K562 (cell line): ENCODE results near the gene NDUFAF8. TPM values are rescaled to one million over a fixed set of nuclear protein-coding genes. Genes with fewer than 3 reads are reported as not detected.

Experiments
- E2F5 ChIP-seq: sonication (generic); formaldehyde crosslinking; IDR thresholded peaks from 2 replicates; pipeline ENCODE4 v1.8.0; 2022; ENCODE audit warnings: mild to moderate bottlenecking, missing genetic modification reagents
- ERF ChIP-seq: fragments of 450-650 bp; formaldehyde crosslinking; IDR thresholded peaks from 2 replicates; pipeline ENCODE4 v1.4.0; 2020; ENCODE audit warnings: mild to moderate bottlenecking, mixed read lengths
- ETS1 ChIP-seq: conservative IDR thresholded peaks from 2 replicates; pipeline ENCODE4 v1.6.1; 2011; ENCODE audit warnings: low read depth, mild to moderate bottlenecking, low read length; ENCODE audit not compliant: control insufficient read depth
- HCFC1 ChIP-seq: IDR thresholded peaks from 2 replicates; pipeline ENCODE4 v1.6.1; 2012; ENCODE audit warnings: low read depth, low read length, improper control_type of control experiment
- MTF1 ChIP-seq: fragments of 250-450 bp; sonication (Bioruptor Pico); IDR thresholded peaks from 2 replicates; pipeline ENCODE4 v1.9.0; 2021; ENCODE audit warnings: moderate library complexity, mild to moderate bottlenecking, inconsistent platforms, borderline replicate concordance
- NFXL1 ChIP-seq: fragments of 450-650 bp; formaldehyde crosslinking; IDR thresholded peaks from 2 replicates; pipeline ENCODE4 v1.4.0; 2021; ENCODE audit warnings: mild to moderate bottlenecking
- NFYB ChIP-seq: IDR thresholded peaks from 2 replicates; pipeline ENCODE4 v1.6.1; 2011; ENCODE audit warnings: mild to moderate bottlenecking, moderate library complexity; ENCODE audit not compliant: insufficient read length; ENCODE audit errors: extremely low read depth
- RUNX1 ChIP-seq: sonication (generic); IDR thresholded peaks from 2 replicates; pipeline ENCODE4 v1.6.1; 2016; ENCODE audit warnings: antibody characterized with exemption, low read depth
- SAP30 ChIP-seq: fragments of 200-600 bp; sonication (generic); IDR thresholded peaks from 2 replicates; pipeline ENCODE4 v1.6.1; 2012; ENCODE audit warnings: borderline replicate concordance, low read depth, mild to moderate bottlenecking, moderate library complexity, low read length, control low read depth, inconsistent platforms; ENCODE audit not compliant: insufficient read depth, poor library complexity, severe bottlenecking
- SP1 ChIP-seq: sonication (generic); formaldehyde crosslinking; IDR thresholded peaks from 2 replicates; pipeline ENCODE4 v1.8.1; 2022; ENCODE audit warnings: mild to moderate bottlenecking, missing genetic modification reagents
- TAL1 ChIP-seq: fragments of 450-650 bp; IDR thresholded peaks from 2 replicates; pipeline ENCODE4 v1.6.1; 2016; ENCODE audit warnings: mild to moderate bottlenecking
- USF2 ChIP-seq: sonication (generic); formaldehyde crosslinking; IDR thresholded peaks from 2 replicates; pipeline ENCODE4 v1.5.0; 2020; ENCODE audit warnings: missing genetic modification reagents
- ZBTB1 ChIP-seq: sonication (generic); formaldehyde crosslinking; IDR thresholded peaks from 2 replicates; pipeline ENCODE4 v1.8.1; 2023; ENCODE audit warnings: missing genetic modification reagents, low read depth, mild to moderate bottlenecking, borderline replicate concordance
- ZNF239 ChIP-seq: fragments of 250-450 bp; sonication (Bioruptor Pico); IDR thresholded peaks from 2 replicates; pipeline ENCODE4 v1.4.0; 2020; ENCODE audit warnings: mild to moderate bottlenecking
- ZNF592 ChIP-seq: fragments of 450-650 bp; IDR thresholded peaks from 2 replicates; pipeline ENCODE4 v1.6.1; 2017; ENCODE audit warnings: antibody characterized with exemption, mild to moderate bottlenecking
- ZNF655 ChIP-seq: fragments of 250-450 bp; sonication (Bioruptor Pico); IDR thresholded peaks from 2 replicates; pipeline ENCODE4 v1.5.0; 2021
- ZNF75A ChIP-seq: fragments of 450-650 bp; formaldehyde crosslinking; IDR thresholded peaks from 2 replicates; pipeline ENCODE4 v1.4.0; 2020; ENCODE audit warnings: mild to moderate bottlenecking
- ZNF77 ChIP-seq: fragments of 250-450 bp; sonication (Bioruptor Pico); IDR thresholded peaks from 2 replicates; pipeline ENCODE4 v1.5.0; 2020
- ZNF778 ChIP-seq: fragments of 450-650 bp; formaldehyde crosslinking; IDR thresholded peaks from 2 replicates; pipeline ENCODE4 v1.4.0; 2020; ENCODE audit warnings: mild to moderate bottlenecking, moderate library complexity
- polyA plus RNA-seq, 8 experiments: library from polyadenylated mRNA; depleted of rRNA in 4 of 8; stranded (reverse) in 5 of 8; unstranded in 3 of 8; fragments of >200 nt; fragmentation: Nextera tagmentation in 2 of 8; fragmentation: Illumina TruSeq in 1 of 8; extraction: Ambion mirVana in 2 of 8; extraction: Trizol in 1 of 8; gene quantifications; 2 replicates each; pipeline versions ENCODE4 v1.2.1 to v1.2.3, GENCODE V29; 2011 to 2014; ENCODE audit warnings: inconsistent platforms in 1 of 8, missing spikeins in 1 of 8
- total RNA-seq, 7 experiments: library from RNA; depleted of rRNA in 6 of 7; stranded (reverse); fragments of >200 nt in 6 of 7; fragmentation: Illumina TruSeq in 2 of 7; extraction: Trizol in 2 of 7; gene quantifications; 2 replicates each; pipeline versions ENCODE4 v1.2.1 to v1.2.3, GENCODE V29; 2011 to 2021; ENCODE audit warnings: low replicate concordance in 1 of 7

The NDUFAF8 gene
- total and polyA plus RNA-seq, 9 of the 15 experiments (the other 6 are each of a cell fraction or from before 2014, with no cell fraction given), result 13.5 to 144 (median 90.0) TPM

GRCh38 chr17:81238815-81239713 lies at the start of gene NDUFAF8, which contains the start of gene TEPSIN (continued):
- TF ChIP-seq E2F5 (CRISPR knock-in tag) (no peak), ZNF592 (no peak), ZNF655 (no peak), SP1 (peak; percentile 76), ZNF778 (no peak), HCFC1 (peak; percentile 86), ZNF239 (CRISPR knock-in tag) (no peak), ZNF75A (CRISPR knock-in tag) (no peak), SAP30 (peak; percentile 18), TAL1 (no peak), USF2 (CRISPR knock-in tag) (no peak), ZNF77 (CRISPR knock-in tag) (no peak), ERF (CRISPR knock-in tag) (peak; percentile 83; the same call in 1 of the 2 replicates), ZBTB1 (peak; percentile 47; the same call in 1 of the 2 replicates), NFYB (peak; percentile 94), MTF1 (CRISPR knock-in tag) (no peak), NFXL1 (CRISPR knock-in tag) (no peak), ETS1 (peak; percentile 35; the same call in 1 of the 2 replicates), RUNX1 (no peak)
